DOHH2 (cell line): ENCODE results near the gene DDIT4.
"Not testable (repeated sequence)": the region's sequence is repeated elsewhere in the genome, so short reads cannot be mapped to it uniquely, and the experiment has no call there.

Experiments used
- H3F3A ChIP-seq: fragments of 200-600 bp; sonication (generic), shearing (Covaris generic); 2 replicates; pipeline ENCODE4 v1.6.0; 2016; ENCODE audit warnings: antibody characterized with exemption, mild to moderate bottlenecking; ENCODE audit not compliant: control insufficient read depth, insufficient read depth
- H3K27ac ChIP-seq: fragments of 200-600 bp; sonication (generic); 2 replicates; pipeline ENCODE4 v1.5.1; 2014; ENCODE audit warnings: low read depth, mild to moderate bottlenecking, low read length, moderate library complexity
- H3K27me3 ChIP-seq: fragments of 200-600 bp; sonication (generic); 2 replicates; pipeline ENCODE4 v1.6.1; 2014; ENCODE audit warnings: mild to moderate bottlenecking, low read length, mixed read lengths; ENCODE audit not compliant: control insufficient read depth
- H3K36me3 ChIP-seq: fragments of 200-600 bp; sonication (generic); 2 replicates; pipeline ENCODE4 v1.6.1; 2014; ENCODE audit warnings: mild to moderate bottlenecking, low read length, moderate library complexity, mixed read lengths; ENCODE audit not compliant: control insufficient read depth
- H3K4me1 ChIP-seq: fragments of 200-600 bp; sonication (generic); 2 replicates; pipeline ENCODE4 v1.6.1; 2014; ENCODE audit warnings: mild to moderate bottlenecking, low read length, mixed read lengths; ENCODE audit not compliant: control insufficient read depth
- H3K4me2 ChIP-seq: fragments of 200-600 bp; sonication (generic); 2 replicates; pipeline ENCODE4 v1.6.0; 2014; ENCODE audit warnings: mild to moderate bottlenecking, low read length, moderate library complexity
- H3K4me3 ChIP-seq: fragments of 200-600 bp; sonication (generic); 2 replicates; pipeline ENCODE4 v1.5.1; 2014; ENCODE audit warnings: mild to moderate bottlenecking, low read length, mixed read lengths
- H3K79me2 ChIP-seq: fragments of 200-600 bp; sonication (generic); 2 replicates; pipeline ENCODE4 v1.6.1; 2014; ENCODE audit warnings: mild to moderate bottlenecking, low read length, mixed read lengths; ENCODE audit not compliant: control insufficient read depth
- H3K9me2 ChIP-seq: fragments of 200-600 bp; sonication (generic); replicated peaks from 2 replicates; pipeline ENCODE4 v1.6.1; 2014; ENCODE audit warnings: mild to moderate bottlenecking, low read length, mixed read lengths; ENCODE audit not compliant: control insufficient read depth
- H3K9me3 ChIP-seq: fragments of 200-600 bp; sonication (generic); 2 replicates; pipeline ENCODE4 v1.6.1; 2014; ENCODE audit warnings: antibody characterized with exemption, low read length, mixed read lengths; ENCODE audit not compliant: control insufficient read depth, insufficient read depth
- H4K20me1 ChIP-seq: fragments of 200-600 bp; sonication (generic); 2 replicates; pipeline ENCODE4 v1.6.0; 2014; ENCODE audit warnings: low read depth, mild to moderate bottlenecking, antibody characterized with exemption, low read length, moderate library complexity; ENCODE audit not compliant: control insufficient read depth, insufficient read depth
- CTCF ChIP-seq: fragments of 200-600 bp; sonication (generic); IDR thresholded peaks from one replicate; pipeline ENCODE4 v1.5.1; 2014; ENCODE audit warnings: antibody characterized with exemption, mild to moderate bottlenecking, low read depth, low read length; ENCODE audit not compliant: poor library complexity, severe bottlenecking
- EZH2phosphoT487 ChIP-seq: fragments of 200-600 bp; sonication (generic); IDR thresholded peaks from 2 replicates; pipeline ENCODE4 v1.6.1; 2017; ENCODE audit warnings: borderline replicate concordance, mild to moderate bottlenecking, antibody characterized with exemption, low read length, moderate library complexity, mixed read lengths

The DDIT4 gene

GRCh38 chr10:72277340-72277995, 3.7 kb downstream of the DDIT4 start:
- no peak overlapping the region for H3K4me2 ChIP-seq
- peaks cover 18% of the 10 kb centered on the region; the same call in 1 of the 2 replicates for H4K20me1 ChIP-seq
- peaks cover 32% of the 10 kb centered on the region for H3F3A ChIP-seq
- peaks cover 29% of the 10 kb centered on the region for H3K36me3 ChIP-seq
- no peaks in the 10 kb centered on the region for H3K9me3 ChIP-seq
- peaks cover 21% of the 10 kb centered on the region for H3K79me2 ChIP-seq
- peak overlapping the region; percentile 4 for H3K27ac ChIP-seq
- peaks cover 33% of the 10 kb centered on the region for H3K4me1 ChIP-seq
- TF ChIP-seq EZH2phosphoT487, result no peak
- no peak for TF ChIP-seq CTCF
- no peak overlapping the region for H3K4me3 ChIP-seq
- H3K27me3 ChIP-seq, result no peaks in the 10 kb centered on the region; the same call in 1 of the 2 replicates
- H3K9me2 ChIP-seq, result no peaks in the 10 kb centered on the region

- Histone ChIP-seq H4K20me1 (peaks cover 18% of the 10 kb centered on the region; the same call in 1 of the 2 replicates), H3K4me2 (no peak overlapping the region), H3K4me1 (peaks cover 32% of the 10 kb centered on the region), H3K4me3 (no peak overlapping the region), H3K79me2 (peaks cover 21% of the 10 kb centered on the region), H3K9me3 (no peaks in the 10 kb centered on the region), H3F3A (peaks cover 38% of the 10 kb centered on the region), H3K27me3 (no peaks in the 10 kb centered on the region; the same call in 1 of the 2 replicates), H3K27ac (0 out of 2 replicates have a peak overlapping the region, but pooled peaks have one; percentile 4), H3K36me3 (peaks cover 29% of the 10 kb centered on the region), H3K9me2 (no peaks in the 10 kb centered on the region)
- TF ChIP-seq EZH2phosphoT487 (no peak), CTCF (no peak)
These were observed 4.4 kb downstream of the DDIT4 start for GRCh38 chr10:72277996-72278667.

GRCh38 chr10:72278668-72279393, 5.1 kb downstream of the DDIT4 start:
- Histone ChIP-seq H3K4me1 (peaks cover 29% of the 10 kb centered on the region), H3K27ac (no peak overlapping the region), H3K9me3 (no peaks in the 10 kb centered on the region), H3K9me2 (no peaks in the 10 kb centered on the region), H3F3A (peaks cover 40% of the 10 kb centered on the region), H3K4me2 (no peak overlapping the region), H4K20me1 (peaks cover 18% of the 10 kb centered on the region; the same call in 1 of the 2 replicates), H3K27me3 (no peaks in the 10 kb centered on the region; the same call in 1 of the 2 replicates), H3K79me2 (peaks cover 20% of the 10 kb centered on the region), H3K36me3 (peaks cover 28% of the 10 kb centered on the region), H3K4me3 (no peak overlapping the region)
- TF ChIP-seq CTCF, result peak; percentile 32
- TF ChIP-seq EZH2phosphoT487, result no peak

- not testable (repeated sequence) for H3K27me3 ChIP-seq, H3K4me2 ChIP-seq, H3K4me3 ChIP-seq, H3K9me3 ChIP-seq, H3K9me2 ChIP-seq, H3K27ac ChIP-seq
- Histone ChIP-seq H3F3A (peaks cover 38% of the 10 kb centered on the region), H3K36me3 (peaks cover 21% of the 10 kb centered on the region), H3K79me2 (peaks cover 12% of the 10 kb centered on the region), H3K4me1 (peaks cover 29% of the 10 kb centered on the region), H4K20me1 (peaks cover 12% of the 10 kb centered on the region; the same call in 1 of the 2 replicates)
These were observed 5.9 kb downstream of the DDIT4 start for GRCh38 chr10:72279587-72279986.
